Thymus (tissue), 14 donors: Measurements from ENCODE around the gene RASGRP3. TPM values are rescaled to one million over a fixed set of nuclear protein-coding genes. Genes with fewer than 3 reads are reported as not detected.

Source experiments
- DNase-seq, 9 donors: peaks; one replicate each; pipeline ENCODE4 v3.0.0-alpha.2; 2013; ENCODE audit warnings: low spot score in 9 of 9, low read depth in 6 of 9, missing footprints in 1 of 9
- H3K27ac ChIP-seq, 2 donors: one replicate each; pipeline ENCODE4 v1.5.1; 2013; ENCODE audit warnings: control low read depth in 1 of 2, low read depth in 1 of 2, low read length in 1 of 2, mild to moderate bottlenecking in 1 of 2, moderate library complexity in 1 of 2
- H3K27me3 ChIP-seq, 2 donors: one replicate each; pipeline ENCODE4 v1.5.1; 2013; ENCODE audit warnings: low read length in 1 of 2; ENCODE audit not compliant: control insufficient read depth in 2 of 2, insufficient read depth in 1 of 2
- H3K36me3 ChIP-seq, 2 donors: one replicate each; pipeline ENCODE4 v1.5.1; 2013; ENCODE audit warnings: low read length in 1 of 2, mild to moderate bottlenecking in 1 of 2, moderate library complexity in 1 of 2; ENCODE audit not compliant: control insufficient read depth in 2 of 2, insufficient read depth in 2 of 2
- H3K4me1 ChIP-seq, 2 donors: one replicate each; pipeline ENCODE4 v1.5.1; 2013; ENCODE audit warnings: low read length in 2 of 2; ENCODE audit not compliant: control insufficient read depth in 2 of 2, insufficient read depth in 2 of 2
- H3K4me3 ChIP-seq, 2 donors: one replicate each; pipeline ENCODE4 v1.5.1; 2013; ENCODE audit warnings: low read length in 2 of 2, control low read depth in 1 of 2, mild to moderate bottlenecking in 1 of 2
- H3K9me3 ChIP-seq, 2 donors: one replicate each; pipeline ENCODE4 v1.5.1; 2013; ENCODE audit warnings: low read length in 1 of 2, mild to moderate bottlenecking in 1 of 2; ENCODE audit not compliant: control insufficient read depth in 2 of 2, insufficient read depth in 1 of 2
- WGBS: extraction: QIAGEN DNeasy Blood & Tissue Kit; methylation state at CpG from one replicate; pipeline ENCODE4 v1.1.7; 2013; 5-methylcytosine and 5-hydroxymethylcytosine counted together
- long read RNA-seq, 10 donors: transcript quantifications; one replicate each; lab custom pipeline, GENCODE V29; 2026
- polyA plus RNA-seq: library from polyadenylated mRNA; stranded (reverse); fragments of 200-250 nt; gene quantifications from one replicate; pipeline ENCODE4 v1.2.3, GENCODE V29; 2013
- total RNA-seq: library from RNA; stranded (reverse); fragments of 120-200 nt; gene quantifications from one replicate; pipeline ENCODE4 v1.2.4, GENCODE V29; 2013
- donor health status: healthy.

RASGRP3 gene
- total RNA-seq (6.5 TPM), polyA plus RNA-seq (8.2 TPM)
- long read RNA-seq, donor 1: 0 reads
- long read RNA-seq, donor 2, partial matches to known transcripts: 31 of 31 reads
- long read RNA-seq, donor 2, other reads (novel, unspliced or antisense): 0 of 31 reads
- long read RNA-seq, donor 3, full-length matches to known transcripts: 4 of 4 reads
- long read RNA-seq, donor 3, partial matches to known transcripts: 0 of 4 reads
- long read RNA-seq, donor 3, other reads (novel, unspliced or antisense): 0 of 4 reads
- long read RNA-seq, donor 4, full-length matches to known transcripts: 2 of 7 reads
- long read RNA-seq, donor 4, partial matches to known transcripts: 0 of 7 reads
- long read RNA-seq, donor 4, other reads (novel, unspliced or antisense): 5 of 7 reads
- long read RNA-seq, donor 5, full-length matches to known transcripts: 1 of 15 reads
- long read RNA-seq, donor 5, partial matches to known transcripts: 14 of 15 reads
- long read RNA-seq, donor 5, other reads (novel, unspliced or antisense): 0 of 15 reads
- long read RNA-seq, donor 6: 0 reads
- long read RNA-seq, donor 7: 0 reads
- long read RNA-seq, donor 8: 0 reads
- long read RNA-seq, donor 9: 0 reads
- long read RNA-seq, donor 10: 0 reads

GRCh38 chr2:33476131-33476792 lies at the start of gene RASGRP3:
RASGRP3 (plus strand) TSS chr2:33476649; CDS start chr2:33515137, 38,488 bp downstream.
- DNase-seq: peak; percentile 47 to 88 (median 70)

GRCh38 chr2:33426666-33427231 lies 49.7 kb upstream of the RASGRP3 start:
- H3K4me3 ChIP-seq: no peak overlapping the region
- DNase-seq: no peak
- WGBS: 92% methylated on average over 3 of the region's 3 CpGs
- no peaks in the 10 kb centered on the region for H3K9me3 ChIP-seq
- no peaks in the 10 kb centered on the region for H3K27me3 ChIP-seq
- no peaks in the 10 kb centered on the region for H3K36me3 ChIP-seq
- no peaks in the 10 kb centered on the region for H3K4me1 ChIP-seq
- no peak overlapping the region for H3K27ac ChIP-seq

More at GRCh38 chr2:33476131-33476792, at the start of gene RASGRP3:
- Histone ChIP-seq H3K9me3 (no peaks in the 10 kb centered on the region), H3K4me1 (peaks cover 5 to 10% of the 10 kb centered on the region in 2 donors), H3K4me3 (peak within 1 kb of the TSS; percentile 58 to 64), H3K36me3 (no peaks in the 10 kb centered on the region), H3K27ac (peak within 1 kb of the TSS; percentile 97), H3K27me3 (no peaks in the 10 kb centered on the region)
- WGBS: under 1% methylated on average over 18 of the region's 18 CpGs

GRCh38 chr2:33430077-33430476 lies 46.4 kb upstream of the RASGRP3 start:
- Histone ChIP-seq H3K27me3 (no peaks in the 10 kb centered on the region), H3K36me3 (no peaks in the 10 kb centered on the region), H3K4me3 (no peak overlapping the region), H3K27ac (no peak overlapping the region), H3K9me3 (no peaks in the 10 kb centered on the region), H3K4me1 (no peaks in the 10 kb centered on the region)
- 77% methylated on average over 3 of the region's 3 CpGs for WGBS
- DNase-seq: no peak

GRCh38 chr2:33430856-33431255 lies 45.6 kb upstream of the RASGRP3 start:
- H3K36me3 ChIP-seq: no peaks in the 10 kb centered on the region
- DNase-seq: no peak
- WGBS: 98% methylated on average over 1 of the region's 1 CpG
- H3K9me3 ChIP-seq: no peaks in the 10 kb centered on the region
- H3K27ac ChIP-seq: no peak overlapping the region
- no peaks in the 10 kb centered on the region for H3K27me3 ChIP-seq
- no peaks in the 10 kb centered on the region for H3K4me1 ChIP-seq
- no peak overlapping the region for H3K4me3 ChIP-seq

GRCh38 chr2:33432871-33433270 lies 43.6 kb upstream of the RASGRP3 start:
- Histone ChIP-seq H3K36me3 (no peaks in the 10 kb centered on the region), H3K4me3 (no peak overlapping the region), H3K27me3 (no peaks in the 10 kb centered on the region), H3K9me3 (no peaks in the 10 kb centered on the region), H3K4me1 (no peaks in the 10 kb centered on the region), H3K27ac (no peak overlapping the region)
- WGBS: 94% methylated on average over 2 of the region's 2 CpGs
- no peak for DNase-seq

GRCh38 chr2:33433279-33434235 lies 42.9 kb upstream of the RASGRP3 start:
- Histone ChIP-seq H3K4me1 (no peaks in the 10 kb centered on the region), H3K27me3 (no peaks in the 10 kb centered on the region), H3K36me3 (no peaks in the 10 kb centered on the region), H3K27ac (no peak overlapping the region), H3K4me3 (no peak overlapping the region), H3K9me3 (no peaks in the 10 kb centered on the region)
- WGBS: 95% methylated on average over 7 of the region's 7 CpGs
- DNase-seq: no peak

GRCh38 chr2:33435518-33435917 lies 40.9 kb upstream of the RASGRP3 start:
- 96% methylated on average over 8 of the region's 8 CpGs for WGBS
- no peaks in the 10 kb centered on the region for H3K9me3 ChIP-seq
- no peak overlapping the region for H3K27ac ChIP-seq
- DNase-seq: no peak
- no peaks in the 10 kb centered on the region for H3K27me3 ChIP-seq
- no peaks in the 10 kb centered on the region for H3K36me3 ChIP-seq
- no peak overlapping the region for H3K4me3 ChIP-seq
- no peaks in the 10 kb centered on the region for H3K4me1 ChIP-seq

- no peaks in the 10 kb centered on the region for H3K36me3 ChIP-seq
- H3K4me3 ChIP-seq: no peak overlapping the region
- WGBS: 58% methylated on average over 1 of the region's 1 CpG
- no peaks in the 10 kb centered on the region for H3K4me1 ChIP-seq
- no peak overlapping the region for H3K27ac ChIP-seq
- no peaks in the 10 kb centered on the region for H3K27me3 ChIP-seq
- H3K9me3 ChIP-seq: no peaks in the 10 kb centered on the region
- no peak for DNase-seq
Observed at GRCh38 chr2:33436083-33436482, 40.4 kb upstream of the RASGRP3 start.
